SU-DHL-6 (cell line): ENCODE data around the gene HOXC11.

Experiments used
- H2AFZ ChIP-seq: fragments of 200-600 bp; sonication (generic); 2 replicates; pipeline ENCODE4 v1.6.1; 2014; ENCODE audit warnings: low read depth, mild to moderate bottlenecking, moderate library complexity, mixed read lengths, antibody characterized with exemption, low read length; ENCODE audit not compliant: severe bottlenecking
- H3F3A ChIP-seq: fragments of 200-600 bp; shearing (Covaris generic); 2 replicates; pipeline ENCODE4 v1.6.0; 2016; ENCODE audit warnings: antibody characterized with exemption, mild to moderate bottlenecking; ENCODE audit not compliant: insufficient read depth
- H3K27ac ChIP-seq: fragments of 200-600 bp; sonication (generic); 2 replicates; pipeline ENCODE4 v1.5.1; 2016; ENCODE audit warnings: low read depth, mild to moderate bottlenecking, low read length, moderate library complexity, mixed read lengths
- H3K27me3 ChIP-seq: fragments of 200-600 bp; sonication (generic), shearing (Covaris generic); 2 replicates; pipeline ENCODE4 v1.6.0; 2014; ENCODE audit warnings: mild to moderate bottlenecking, low read length
- H3K36me3 ChIP-seq: fragments of 200-600 bp; sonication (generic); 2 replicates; pipeline ENCODE4 v1.6.1; 2014; ENCODE audit warnings: mild to moderate bottlenecking, low read length, mixed read lengths
- H3K4me2 ChIP-seq: fragments of 300-600, 200-600 bp; shearing (Covaris generic), sonication (generic); 2 replicates; pipeline ENCODE4 v1.6.0; 2014; ENCODE audit warnings: low read length, low read depth, mild to moderate bottlenecking; ENCODE audit not compliant: poor library complexity, severe bottlenecking
- H3K4me3 ChIP-seq: fragments of 200-600 bp; sonication (generic); 2 replicates; pipeline ENCODE4 v1.5.1; 2014; ENCODE audit warnings: antibody characterized with exemption, low read length, mild to moderate bottlenecking, mixed read lengths; ENCODE audit not compliant: insufficient read depth, poor library complexity, severe bottlenecking
- H3K79me2 ChIP-seq: fragments of 200-600 bp; sonication (generic); 2 replicates; pipeline ENCODE4 v1.6.1; 2014; ENCODE audit warnings: mild to moderate bottlenecking, low read length, moderate library complexity; ENCODE audit not compliant: insufficient read depth
- H3K9ac ChIP-seq: fragments of 200-600 bp; sonication (generic); 2 replicates; pipeline ENCODE4 v1.7.0; 2014; ENCODE audit warnings: mild to moderate bottlenecking, low read length
- H3K9me2 ChIP-seq: fragments of 200-600 bp; sonication (generic); replicated peaks from 2 replicates; pipeline ENCODE4 v1.6.1; 2014; ENCODE audit warnings: low read length; ENCODE audit not compliant: insufficient read depth
- H3K9me3 ChIP-seq: fragments of 200-600 bp; sonication (generic); 2 replicates; pipeline ENCODE4 v1.6.1; 2014; ENCODE audit warnings: low read length, mixed read lengths; ENCODE audit not compliant: insufficient read depth
- H4K20me1 ChIP-seq: fragments of 200-600 bp; sonication (generic); 2 replicates; pipeline ENCODE4 v1.6.1; 2014; ENCODE audit warnings: low read depth, mild to moderate bottlenecking, antibody characterized with exemption, low read length, moderate library complexity, mixed read lengths
- CTCF ChIP-seq: fragments of 200-600 bp; sonication (generic); IDR thresholded peaks from one replicate; pipeline ENCODE4 v1.5.1; 2017; ENCODE audit warnings: antibody characterized with exemption, mild to moderate bottlenecking, low read length, moderate library complexity; ENCODE audit not compliant: insufficient read depth, poor library complexity, severe bottlenecking
- EZH2phosphoT487 ChIP-seq: fragments of 200-600 bp; sonication (generic), shearing (Covaris generic); conservative IDR thresholded peaks from 2 replicates; pipeline ENCODE4 v1.6.1; 2018; ENCODE audit warnings: mild to moderate bottlenecking, antibody characterized with exemption, low read length, moderate library complexity, mixed read lengths

HOXC11 gene

GRCh38 chr12:53992377-53992889, 19.5 kb downstream of the HOXC11 start:
- no peaks in the 10 kb centered on the region for H4K20me1 ChIP-seq
- H3K27me3 ChIP-seq: no peaks in the 10 kb centered on the region
- no peaks in the 10 kb centered on the region for H3K79me2 ChIP-seq

GRCh38 chr12:53993162-53994008, 20.5 kb downstream of the HOXC11 start:
- Histone ChIP-seq H4K20me1 (no peaks in the 10 kb centered on the region), H3K9me3 (no peaks in the 10 kb centered on the region), H2AFZ (no peak overlapping the region), H3K27me3 (no peaks in the 10 kb centered on the region), H3F3A (no peaks in the 10 kb centered on the region), H3K4me2 (no peak overlapping the region), H3K79me2 (no peaks in the 10 kb centered on the region), H3K9ac (no peak overlapping the region), H3K9me2 (no peaks in the 10 kb centered on the region), H3K4me3 (no peak overlapping the region), H3K27ac (no peak overlapping the region), H3K36me3 (no peaks in the 10 kb centered on the region)
- TF ChIP-seq CTCF (no peak), EZH2phosphoT487 (no peak)

More at GRCh38 chr12:53992377-53992889, 19.5 kb downstream of the HOXC11 start:
- H3K36me3 ChIP-seq: no peaks in the 10 kb centered on the region
- no peaks in the 10 kb centered on the region for H3K9me3 ChIP-seq
- H3K9ac ChIP-seq: no peak overlapping the region
- H2AFZ ChIP-seq: no peak overlapping the region
- H3K9me2 ChIP-seq: no peaks in the 10 kb centered on the region
- H3K4me2 ChIP-seq: no peak overlapping the region
- no peak overlapping the region for H3K4me3 ChIP-seq
- TF ChIP-seq CTCF: no peak
- TF ChIP-seq EZH2phosphoT487: no peak
- H3K27ac ChIP-seq: no peak overlapping the region
- no peaks in the 10 kb centered on the region for H3F3A ChIP-seq

- no peak overlapping the region for H3K4me2 ChIP-seq
- TF ChIP-seq CTCF (no peak), EZH2phosphoT487 (no peak)
- H2AFZ ChIP-seq: no peak overlapping the region
- H3K9ac ChIP-seq: no peak overlapping the region
- no peaks in the 10 kb centered on the region for H3K79me2 ChIP-seq
- H3K9me3 ChIP-seq: no peaks in the 10 kb centered on the region
- H3K9me2 ChIP-seq: no peaks in the 10 kb centered on the region
- H4K20me1 ChIP-seq: no peaks in the 10 kb centered on the region
- no peak overlapping the region for H3K4me3 ChIP-seq
- no peaks in the 10 kb centered on the region for H3K27me3 ChIP-seq
- H3K27ac ChIP-seq: no peak overlapping the region
- no peaks in the 10 kb centered on the region for H3K36me3 ChIP-seq
- H3F3A ChIP-seq: no peaks in the 10 kb centered on the region
Measured at GRCh38 chr12:53994009-53994263, 21.0 kb downstream of the HOXC11 start.
